ENCODE data around the gene GNG4. TPM values are rescaled to one million over a fixed set of nuclear protein-coding genes. Genes with fewer than 3 reads are reported as not detected.

The GNG4 gene
- total and polyA plus RNA-seq, 12 donors, result 0.04 to 0.15 (median 0.06) TPM; not detected in 9

DNA sequence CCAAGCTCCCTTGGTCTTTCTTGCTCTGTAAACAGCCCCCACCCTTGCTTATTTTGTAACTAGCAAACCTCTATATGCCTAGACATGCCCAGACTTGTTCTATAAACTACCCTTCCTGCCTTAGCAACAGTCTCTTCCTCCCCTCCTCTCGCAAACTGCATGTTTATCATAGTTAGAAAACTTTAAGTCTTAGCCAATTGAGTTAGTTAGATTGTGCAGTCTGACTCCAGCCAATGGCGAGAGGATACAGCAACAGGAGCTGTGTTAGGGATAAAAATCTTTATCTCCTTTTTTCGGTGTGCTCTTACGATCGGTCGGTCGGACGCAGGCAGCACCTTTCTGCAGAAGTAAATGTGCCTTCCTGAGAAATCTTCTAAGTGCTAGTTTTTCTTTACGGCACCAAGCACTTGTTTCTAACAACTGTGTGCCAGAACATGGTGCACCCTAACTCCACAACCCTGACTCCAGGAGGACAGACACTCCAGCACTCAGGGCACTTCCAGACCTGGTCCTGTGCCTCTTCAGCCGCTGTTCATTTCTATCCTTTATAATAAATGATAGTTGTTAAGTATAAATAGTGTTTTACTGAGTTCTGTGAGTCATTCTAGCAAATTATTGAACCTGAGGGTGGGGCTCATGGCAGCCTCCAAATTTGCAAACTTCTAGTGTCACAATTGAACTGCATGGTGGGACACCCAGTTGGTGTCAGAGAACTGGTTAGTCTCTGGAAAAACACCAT lies 25.7 kb upstream of the GNG4 start:
- H3K4me1 ChIP-seq, result no peaks in the 10 kb centered on the region
- intact Hi-C loops (cut with DNase I), result no loop called here
- ATAC-seq (no peak), DNase-seq (no peak)
- H3K27ac ChIP-seq, result no peak overlapping the region
- no peak overlapping the region for H3K4me3 ChIP-seq
- peaks cover 0 to 97% (median 40%) of the 10 kb centered on the region in 9 donors for H3K36me3 ChIP-seq
- WGBS, 2 donors, result 93 to 96% methylated on average over 10 of the region's 10 CpGs
- peaks cover 0 to 39% (median 15%) of the 10 kb centered on the region in 11 donors for H3K9me3 ChIP-seq
- H3K27me3 ChIP-seq, result no peaks in the 10 kb centered on the region
- no peak for TF ChIP-seq CTCF (IDR thresholded peaks at IDR 0.05)

GRCh38 chr1:235673981-235674380 lies 24.4 kb upstream of the GNG4 start:
- 69 to 72% methylated on average over 7 of the region's 7 CpGs for WGBS, 2 donors
- Histone ChIP-seq H3K9me3 (peaks cover 0 to 51% (median 25%) of the 10 kb centered on the region in 11 donors), H3K36me3 (peaks cover 0 to 100% (median 49%) of the 10 kb centered on the region in 9 donors), H3K4me3 (no peak overlapping the region), H3K27ac (no peak overlapping the region), H3K27me3 (no peaks in the 10 kb centered on the region), H3K4me1 (no peaks in the 10 kb centered on the region)
- intact Hi-C loops (cut with DNase I), result no loop called here
- no peak for DNase-seq
- no peak for TF ChIP-seq CTCF (IDR thresholded peaks at IDR 0.05)
- no peak for ATAC-seq

- intact Hi-C loops (cut with DNase I), result no loop called here
- WGBS, 2 donors, result 95 to 96% methylated on average over 1 of the region's 1 CpG
- H3K36me3 ChIP-seq, result peaks cover 0 to 92% (median 41%) of the 10 kb centered on the region in 9 donors
Measured at GRCh38 chr1:235671992-235672391, 22.4 kb upstream of the GNG4 start.

DNA sequence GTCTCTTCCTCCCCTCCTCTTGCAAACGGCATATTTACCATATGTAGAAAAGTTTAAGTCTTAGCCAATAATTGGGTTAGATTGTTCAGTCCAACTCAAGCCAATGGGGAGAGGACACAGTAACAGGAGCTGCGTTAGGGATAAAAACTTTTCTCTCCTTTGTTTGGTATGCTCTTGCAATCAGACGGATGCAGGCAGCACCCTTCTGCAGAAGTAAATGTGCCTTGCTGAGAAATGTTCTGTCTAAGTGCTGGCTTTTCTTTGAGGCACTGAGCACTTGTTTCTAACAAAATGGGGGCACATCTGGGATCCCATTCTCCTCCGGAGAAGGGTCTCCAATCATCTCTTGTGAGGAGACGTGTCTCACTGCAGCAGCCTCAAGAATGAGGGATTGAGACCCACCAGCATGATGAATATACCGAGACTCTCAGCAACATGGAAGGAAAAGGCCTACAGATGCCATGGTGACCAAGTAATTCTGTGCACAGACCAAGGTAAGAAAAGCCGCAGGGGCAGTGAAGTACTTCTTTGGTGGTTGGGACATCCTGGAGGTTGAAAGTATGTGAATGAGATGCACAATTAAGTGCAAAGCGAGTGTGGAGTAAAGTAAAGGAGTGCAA lies 20.7 kb upstream of the GNG4 start:
- no peak overlapping the region for H3K4me3 ChIP-seq
- WGBS, 2 donors, result 97 to 99% methylated on average over 8 of the region's 8 CpGs
- TF ChIP-seq CTCF (IDR thresholded peaks at IDR 0.05), result no peak
- intact Hi-C loops (cut with DNase I), result no loop called here
- H3K9me3 ChIP-seq, result peaks cover 0 to 44% (median 25%) of the 10 kb centered on the region in 11 donors
- H3K27ac ChIP-seq, result no peak overlapping the region
- no peaks in the 10 kb centered on the region for H3K27me3 ChIP-seq
- peaks cover 0 to 75% (median 26%) of the 10 kb centered on the region in 9 donors for H3K36me3 ChIP-seq
- no peak for ATAC-seq
- H3K4me1 ChIP-seq, result no peaks in the 10 kb centered on the region
- no peak for DNase-seq

More at GRCh38 chr1:235671992-235672391, 22.4 kb upstream of the GNG4 start:
- no peaks in the 10 kb centered on the region for H3K4me1 ChIP-seq
- peaks cover 0 to 51% (median 25%) of the 10 kb centered on the region in 11 donors for H3K9me3 ChIP-seq
- TF ChIP-seq CTCF (IDR thresholded peaks at IDR 0.05), result no peak
- H3K27me3 ChIP-seq, result no peaks in the 10 kb centered on the region
- ATAC-seq (no peak), DNase-seq (no peak)
- no peak overlapping the region for H3K27ac ChIP-seq
- H3K4me3 ChIP-seq, result no peak overlapping the region

Data from heart right ventricle (tissue), 16 donors.